NCI-H2196 treated with DMSO at 0.1 percent for 48 hours (cell line): ENCODE measurements around the gene RNF208.

Experiments
- DNase-seq: peaks from one replicate; lab custom pipeline; 2025; ENCODE audit not compliant: unreplicated experiment; lab: John Stamatoyannopoulos, UW

Gene RNF208

DNA sequence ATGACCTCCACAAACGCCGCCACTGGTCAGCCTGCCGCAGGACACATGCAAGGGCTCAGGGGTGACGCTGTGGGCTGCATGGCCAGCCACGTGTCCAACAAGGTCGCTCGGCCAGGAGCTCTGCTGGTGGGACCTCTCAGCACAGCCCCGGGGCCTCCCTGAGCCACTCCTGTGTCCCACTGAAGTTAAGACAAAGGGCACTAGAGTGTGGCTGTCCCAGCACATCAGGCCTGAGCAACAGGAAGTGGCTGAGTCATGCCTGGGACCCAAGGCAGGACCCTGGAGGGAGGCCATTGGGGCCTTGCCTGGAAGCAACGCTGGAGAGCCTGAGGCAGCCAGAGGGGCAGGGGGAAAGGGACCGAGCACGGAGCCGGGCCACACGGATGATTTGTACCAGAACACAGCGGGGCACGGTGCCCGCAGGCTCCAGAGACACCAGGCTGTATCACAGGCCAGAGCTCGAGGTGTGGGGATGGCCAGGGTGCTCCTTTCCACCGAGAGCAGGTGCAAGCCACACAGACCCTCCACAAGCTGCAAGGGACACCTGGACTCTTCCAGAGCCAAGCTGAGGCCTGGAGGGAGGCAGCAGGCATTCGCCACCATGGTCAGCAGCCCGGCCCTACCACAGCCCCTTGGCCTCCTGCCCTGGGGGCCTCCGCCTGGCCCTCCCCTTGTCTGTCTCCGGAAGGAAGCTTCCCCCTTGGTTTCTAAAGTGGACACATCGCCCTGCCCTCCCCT is 43.7 kb downstream of the RNF208 start:
- DNase-seq, result no peak

DNA sequence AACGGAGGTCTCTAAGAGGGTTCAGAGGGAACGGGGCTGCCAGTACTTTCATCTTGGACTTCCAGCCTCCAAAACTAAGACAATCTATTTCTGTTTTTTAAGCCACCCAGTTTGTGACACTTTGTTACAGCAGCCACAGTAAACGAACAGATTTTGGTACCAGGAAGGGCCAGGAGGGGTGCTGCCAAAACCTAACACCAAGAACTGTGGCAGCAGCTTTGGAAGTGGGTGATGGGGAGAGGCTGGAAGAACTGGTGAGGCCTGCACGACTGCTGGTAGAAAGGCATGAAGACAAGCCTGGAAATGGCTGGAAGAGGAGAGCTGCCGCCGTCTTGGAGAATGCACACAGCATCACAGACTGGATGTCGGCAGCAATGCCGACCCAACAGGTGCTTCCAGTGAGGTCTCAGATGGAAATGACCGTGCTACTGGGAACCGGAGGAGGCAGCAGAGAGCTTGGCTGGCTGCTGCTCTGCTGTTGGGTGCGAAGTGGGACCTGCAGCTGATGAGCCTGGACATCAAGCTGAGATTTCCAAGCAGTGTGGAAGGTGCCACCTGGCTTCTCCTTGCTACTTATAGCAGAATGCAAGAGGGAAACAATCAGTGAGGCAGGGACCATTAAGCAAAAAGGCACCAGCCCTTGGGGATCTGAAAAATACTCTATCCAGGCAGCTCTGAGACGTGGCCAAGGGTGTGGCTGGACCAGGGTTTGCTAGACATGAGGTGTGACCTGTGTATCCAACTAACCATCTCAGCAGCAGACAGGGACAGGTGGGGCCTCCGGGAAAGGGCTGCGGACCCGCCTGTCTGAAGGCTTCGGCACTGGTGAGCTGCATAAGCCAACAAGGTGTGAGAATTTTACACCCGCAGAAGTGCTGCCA is 45.5 kb downstream of the RNF208 start:
- DNase-seq, result peak; percentile 17

DNA sequence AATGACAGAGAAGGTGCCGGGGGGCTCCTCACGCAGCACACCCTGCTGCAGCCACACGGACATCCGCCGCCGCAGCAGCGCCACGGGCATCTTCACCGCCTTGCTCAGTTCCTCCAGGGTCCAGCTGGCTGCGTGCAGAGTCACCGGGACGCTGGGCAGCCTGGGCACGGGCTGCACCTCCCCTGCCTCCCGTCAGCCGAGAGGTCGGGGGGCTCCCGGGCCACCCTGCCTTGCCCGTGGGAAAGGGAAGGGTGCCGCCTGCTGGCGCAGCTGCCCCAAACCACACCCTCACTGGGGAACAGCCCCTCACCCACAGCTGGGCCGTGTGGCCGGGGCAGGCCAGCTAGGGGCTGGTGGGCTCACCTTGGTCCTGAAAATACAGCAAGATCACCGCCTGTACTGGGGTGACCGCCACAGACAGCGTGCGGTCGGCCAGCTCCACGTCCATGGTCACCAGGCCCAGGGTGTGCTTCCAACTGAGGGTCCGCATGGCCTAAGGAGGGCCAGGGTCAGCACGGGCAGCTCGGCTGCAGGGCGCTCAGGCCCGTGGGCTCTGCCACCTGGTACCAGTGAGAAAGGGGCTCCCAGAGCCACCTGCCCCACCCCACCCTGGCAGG is 46.6 kb downstream of the RNF208 start:
- no peak for DNase-seq

DNA sequence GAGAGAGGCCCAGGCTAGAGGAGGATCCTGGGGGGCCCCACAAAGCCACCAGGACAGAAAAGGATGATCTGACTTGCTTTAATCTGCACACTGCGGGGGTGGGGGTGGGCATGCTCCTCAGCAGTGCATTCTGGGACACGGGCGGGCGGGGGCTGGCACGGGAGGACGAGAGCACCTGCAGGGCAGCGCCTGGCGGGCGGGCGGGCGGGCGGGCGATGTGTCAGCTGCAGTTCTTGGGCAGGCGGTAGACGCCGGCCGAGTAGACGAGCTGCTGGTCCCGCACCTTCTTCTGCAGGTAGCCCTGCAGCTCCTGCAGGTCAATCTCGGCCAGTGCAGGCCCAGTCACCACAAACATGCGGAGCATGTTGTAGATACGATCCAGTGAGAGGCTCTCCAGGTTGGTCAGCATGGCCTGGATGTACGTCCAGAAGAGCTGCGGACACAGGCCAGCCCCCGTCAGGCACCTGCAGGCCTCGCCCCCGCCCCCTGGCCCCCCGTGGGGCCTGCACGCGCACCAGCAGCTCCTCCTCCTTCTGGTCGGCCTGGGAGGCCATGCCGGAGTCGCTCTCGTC is 47.2 kb downstream of the RNF208 start:
- DNase-seq, result no peak

DNA sequence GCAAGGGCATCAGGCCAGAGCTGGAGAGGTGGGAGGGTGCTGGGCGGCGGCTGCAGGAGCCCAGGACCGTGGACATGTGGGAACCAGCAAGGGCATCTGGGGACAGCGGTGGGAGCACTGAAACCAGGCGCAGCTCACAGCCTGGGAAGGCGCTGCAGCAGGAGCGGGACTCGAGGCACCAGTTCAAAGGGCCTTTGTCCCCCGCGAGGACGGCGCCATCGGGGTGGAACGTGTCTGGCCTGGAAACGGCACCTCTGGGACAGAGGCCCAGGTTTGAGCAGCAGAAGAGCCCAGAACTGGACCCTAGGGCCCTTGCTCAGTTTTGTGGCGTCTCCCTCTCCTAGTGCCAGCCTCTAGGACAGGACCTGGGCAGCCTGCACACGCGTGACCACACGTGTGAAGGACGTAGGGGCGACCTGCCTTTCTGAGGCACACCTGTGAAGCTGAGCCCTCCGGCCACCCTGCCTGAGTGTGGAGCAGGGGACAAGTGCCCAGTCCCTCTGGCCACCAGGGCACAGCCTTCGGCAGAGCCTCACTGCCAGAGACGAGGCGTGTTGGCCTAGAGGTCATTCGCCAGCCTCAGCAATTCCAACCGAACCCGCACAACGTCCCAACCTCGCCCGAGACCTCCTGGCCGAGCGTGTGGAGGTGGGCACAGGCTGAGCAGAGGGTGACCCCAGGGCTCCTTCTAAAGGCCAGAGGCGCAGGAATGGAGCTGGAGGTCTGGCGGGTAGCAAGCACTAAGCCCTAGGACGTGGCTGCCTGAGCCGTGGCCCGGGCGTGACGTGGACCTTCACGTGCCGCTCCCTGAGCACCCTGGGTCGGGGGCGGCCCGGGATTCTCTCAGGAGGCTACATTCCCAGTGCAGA is 48.0 kb downstream of the RNF208 start:
- DNase-seq, result no peak

DNA sequence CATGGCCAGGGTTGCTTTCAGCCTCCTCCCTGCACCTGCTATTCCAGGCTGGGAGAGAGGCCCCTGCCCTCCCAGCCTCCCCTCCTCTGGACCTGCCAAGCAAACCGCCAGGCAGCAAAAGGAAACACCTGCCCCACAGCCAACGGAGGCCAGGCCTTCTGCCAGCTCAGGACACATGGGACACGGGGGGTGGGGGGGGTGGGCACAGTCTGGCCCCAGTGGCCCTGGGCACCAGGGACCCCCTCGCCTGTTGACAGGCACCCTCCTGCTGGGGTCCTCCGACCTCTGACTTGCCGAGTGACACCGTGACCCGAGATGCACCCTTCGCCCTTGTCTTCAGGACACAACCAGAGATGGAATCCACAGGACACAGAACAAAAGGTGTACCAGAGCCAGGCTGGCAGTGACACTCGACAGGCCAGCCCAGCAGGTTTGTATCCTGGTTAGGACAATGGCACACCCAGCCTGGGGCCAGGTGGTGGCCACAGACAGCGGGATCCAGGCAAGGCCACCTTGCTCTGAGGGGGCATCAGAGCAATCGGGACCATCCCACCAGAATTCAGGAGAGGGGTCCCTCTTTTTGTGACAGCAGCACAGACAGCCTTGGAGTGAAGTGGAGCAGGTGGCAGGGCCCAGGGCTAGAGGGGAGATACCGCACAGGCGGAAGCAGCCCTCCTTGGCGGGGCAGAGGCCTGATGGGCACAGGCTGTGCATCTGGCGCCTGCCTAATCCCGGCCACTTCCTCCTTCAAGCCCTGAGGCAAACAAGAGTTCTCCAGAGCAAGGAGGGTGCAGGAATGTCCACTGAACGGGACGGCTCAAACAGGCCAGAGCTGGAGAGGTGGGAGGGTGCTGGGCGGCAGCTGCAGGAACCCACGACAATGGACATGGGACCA is 48.9 kb downstream of the RNF208 start:
- DNase-seq, result peak; percentile 37

DNA sequence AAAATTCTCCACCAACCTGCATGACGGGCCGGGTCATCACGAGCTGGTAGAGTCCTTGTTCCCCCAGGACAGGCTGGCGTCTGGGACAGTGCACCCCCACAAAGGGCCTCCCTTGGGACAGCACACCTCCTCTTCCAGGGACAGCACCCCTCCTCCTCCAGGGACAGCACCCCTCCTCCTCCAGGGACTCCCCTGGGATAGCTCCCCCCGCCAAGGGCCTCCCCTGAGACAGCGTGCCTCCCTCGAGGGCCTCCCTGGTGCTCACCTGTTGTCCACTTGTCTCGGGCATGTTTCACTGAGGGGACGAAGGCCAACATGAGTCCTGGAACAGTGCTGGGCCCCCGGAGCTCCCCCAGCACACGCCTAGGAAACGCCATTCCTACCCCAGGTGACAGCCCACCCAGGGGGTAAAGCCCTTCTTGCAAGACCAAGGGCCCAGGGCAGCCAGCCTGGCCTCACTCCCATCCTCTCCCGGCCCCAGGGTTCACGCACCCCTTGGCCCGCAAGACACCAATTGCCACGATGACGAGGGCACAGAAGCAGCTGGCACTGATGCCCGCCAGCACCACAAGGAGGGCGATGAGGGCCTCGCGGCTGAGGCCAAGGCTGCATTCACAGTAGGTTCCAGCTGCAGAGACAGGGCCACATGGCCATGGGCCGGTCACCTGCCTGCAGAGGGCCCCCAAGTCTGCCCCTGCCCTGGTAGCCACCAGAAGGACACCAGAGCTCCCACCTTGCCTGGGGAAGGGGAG is 50.7 kb downstream of the RNF208 start:
- no peak for DNase-seq

DNA sequence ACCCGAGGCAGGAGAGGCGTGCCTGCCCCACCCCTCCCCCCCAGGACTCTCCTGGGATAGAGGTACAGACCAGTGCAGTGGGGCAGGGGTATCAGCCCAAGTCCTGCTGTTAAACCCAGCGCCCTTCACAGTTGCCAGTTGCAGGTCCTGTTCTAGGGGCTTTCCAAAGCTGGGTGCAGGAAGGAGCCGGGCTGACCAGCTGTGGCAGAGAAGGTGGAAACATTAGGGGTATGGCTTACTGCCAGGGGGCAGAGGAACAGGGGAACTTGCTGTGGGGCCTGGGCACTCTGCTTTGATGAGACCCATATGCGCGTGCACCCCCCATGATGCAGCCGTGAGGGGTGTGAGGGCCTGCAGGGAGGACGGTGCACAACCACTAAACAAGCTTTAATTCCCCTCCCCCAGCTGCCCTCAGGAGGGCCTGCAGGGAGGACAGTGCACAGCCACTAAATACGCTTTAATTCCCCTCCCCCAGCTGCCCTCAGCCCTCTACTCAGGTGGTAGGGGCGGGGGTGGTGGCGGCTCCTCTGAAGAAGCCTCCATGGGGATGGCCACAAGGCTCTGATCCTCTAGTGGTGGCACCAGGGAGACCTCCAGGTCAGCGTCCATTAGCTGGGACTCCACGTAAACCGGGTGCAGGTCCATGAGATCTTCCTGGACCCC is 51.4 kb downstream of the RNF208 start:
- DNase-seq, result no peak
